Panc1 (cell line): ENCODE data around the gene PARD6G. TPM values are rescaled to one million over a fixed set of nuclear protein-coding genes. Genes with fewer than 3 reads are reported as not detected.
"Not testable (repeated sequence)": the region's sequence is repeated elsewhere in the genome, so short reads cannot be mapped to it uniquely, and the experiment has no call there.

ENCODE experiments used
- ATAC-seq: fragments of 200-7000 bp; cut with Tn5 transposase; 2 replicates; pipeline ENCODE4 v1.9.1; 2020; ENCODE audit warnings: mild to moderate bottlenecking, moderate library complexity
- BruUV-seq: library from RNA; stranded (reverse); fragments of 400-500 nt; replicated peaks from 2 replicates; lab custom pipeline; 2021; lab: Mats Ljungman, UMichigan
- CTCF ChIA-PET: fragments of 300-600 bp; sonication (Branson Sonifier 250); formaldehyde crosslinking; loops from one replicate; lab custom pipeline; 2022; ENCODE audit warnings: antibody characterized with exemption; lab: Charles Lee
- POLR2A ChIA-PET: fragments of 300-600 bp; sonication (Branson Sonifier 250); formaldehyde crosslinking; loops from one replicate; lab custom pipeline; 2022; ENCODE audit warnings: antibody characterized with exemption; lab: Charles Lee
- DNase-seq: peaks from one replicate; pipeline ENCODE4 v3.0.0-alpha.2; 2010; ENCODE audit warnings: low read depth, low spot score
- H3K27ac ChIP-seq: 2 replicates; pipeline ENCODE4 v1.5.1; 2011; ENCODE audit warnings: mild to moderate bottlenecking, low read length, inconsistent platforms
- H3K27me3 ChIP-seq: fragments of 200-500 bp; sonication (Bioruptor generic); 2 replicates; pipeline ENCODE4 v1.6.0; 2014; ENCODE audit warnings: low read length, inconsistent platforms; ENCODE audit not compliant: control insufficient read depth, insufficient read depth
- H3K36me3 ChIP-seq: fragments of 200-500 bp; sonication (Bioruptor generic); 2 replicates; pipeline ENCODE4 v1.5.1; 2014; ENCODE audit warnings: inconsistent platforms, mild to moderate bottlenecking, low read length, moderate library complexity; ENCODE audit not compliant: control insufficient read depth, insufficient read depth
- H3K4me1 ChIP-seq: 2 replicates; pipeline ENCODE4 v1.5.1; 2011; ENCODE audit warnings: inconsistent platforms, mild to moderate bottlenecking, low read length, moderate library complexity; ENCODE audit not compliant: control insufficient read depth, insufficient read depth
- H3K4me3 ChIP-seq, 2 experiments: 2 replicates each; pipeline ENCODE4 v1.5.1; 2011 to 2012; ENCODE audit warnings: low read depth in 2 of 2, low read length in 2 of 2, mild to moderate bottlenecking in 2 of 2, inconsistent platforms in 1 of 2, moderate library complexity in 1 of 2
- H3K9me3 ChIP-seq: fragments of 200-500 bp; sonication (Bioruptor generic); 2 replicates; pipeline ENCODE4 v1.5.1; 2014; ENCODE audit warnings: low read depth, mild to moderate bottlenecking, inconsistent platforms, low read length, moderate library complexity; ENCODE audit not compliant: control insufficient read depth, insufficient read depth
- POLR2AphosphoS5 ChIP-seq: IDR thresholded peaks from 2 replicates; pipeline ENCODE4 v1.6.1; 2012; ENCODE audit warnings: mild to moderate bottlenecking, low read depth, low read length, moderate library complexity
- SIN3A ChIP-seq: IDR thresholded peaks from 2 replicates; pipeline ENCODE4 v1.6.1; 2012; ENCODE audit warnings: low read depth, mild to moderate bottlenecking, low read length, moderate library complexity, borderline replicate concordance; ENCODE audit not compliant: insufficient read depth
- TCF7L2 ChIP-seq: IDR thresholded peaks from 2 replicates; pipeline ENCODE4 v1.6.1; 2011; ENCODE audit warnings: mild to moderate bottlenecking, low read depth, low read length, inconsistent platforms
- in situ Hi-C: cut with HindIII; loops from 2 replicates; pipeline ENCODE4 v1.10.0; 2016; ENCODE audit warnings: low sequenced_read_pairs, low pct_unique_long_range_greater_than_20kb
- intact Hi-C: fragments of 100-400 bp; cut with micrococcal nuclease; formaldehyde crosslinking; loops from one replicate; pipeline ENCODE4 v1.10.0; 2022; ENCODE audit not compliant: unreplicated experiment
- total RNA-seq: library from RNA; stranded (reverse); gene quantifications from one replicate; pipeline ENCODE4 v1.2.1, GENCODE V29; 2021; ENCODE audit not compliant: unreplicated experiment
- TF ChIP-seq, protein P1 (sequence below), 2 experiments: IDR thresholded peaks; 2 replicates each; pipeline ENCODE4 v1.6.1; 2011 to 2012; ENCODE audit warnings: low read depth in 2 of 2, control low read depth in 1 of 2, low read length in 1 of 2, mild to moderate bottlenecking in 1 of 2, moderate library complexity in 1 of 2; ENCODE audit not compliant: insufficient read depth in 1 of 2
- TF ChIP-seq, protein P2 (sequence below): fragments of 450-650 bp; IDR thresholded peaks from 2 replicates; pipeline ENCODE4 v1.5.1; 2017; ENCODE audit warnings: mild to moderate bottlenecking

The PARD6G gene
- total RNA-seq, 1 experiment from 2014 or later, result 5.2 TPM

DNA sequence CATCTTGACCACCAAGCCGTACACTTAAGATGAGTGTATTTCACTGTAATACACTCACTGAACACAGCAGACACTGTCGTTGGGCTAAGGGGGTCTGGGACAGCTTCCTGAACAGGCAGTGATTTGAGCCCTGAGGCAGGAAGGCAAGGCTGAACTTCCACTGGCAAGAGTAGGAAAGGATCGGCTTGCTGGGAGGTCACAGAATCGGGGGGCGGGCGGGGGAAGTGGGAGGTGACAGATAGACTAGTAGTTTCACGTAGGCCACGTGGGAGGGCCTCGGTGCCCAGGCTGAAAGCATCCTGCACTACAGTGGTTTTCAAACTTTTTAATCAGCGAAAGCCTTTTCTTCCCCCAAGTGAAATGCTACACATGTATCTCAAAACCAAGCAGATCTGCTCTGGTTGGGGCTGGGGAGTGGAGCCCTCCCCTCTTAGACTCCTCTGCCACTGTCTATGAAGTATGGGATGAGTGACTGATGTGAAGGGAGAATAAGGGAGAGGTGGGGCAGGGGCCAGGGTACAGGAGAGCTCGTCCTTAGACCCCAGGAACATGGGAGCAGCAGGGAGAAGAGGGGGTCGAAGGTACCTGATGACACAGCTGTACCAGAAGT is 8.6 kb downstream of the PARD6G start:
- ChIA-PET CTCF (interaction anchor here (1.9 kb wide), 1 partner anchor 39 kb away, joined by 10 read pairs; no protein-coding TSS in a partner anchor), POLR2A (interaction anchor here (0.6 kb wide), 2 partner anchors 12 to 204 kb away, joined by 4 read pairs; no protein-coding TSS in a partner anchor)
- Histone ChIP-seq H3K4me3 (no peak overlapping the region), H3K27me3 (no peaks in the 10 kb centered on the region), H3K27ac (no peak overlapping the region), H3K9me3 (no peaks in the 10 kb centered on the region), H3K36me3 (no peaks in the 10 kb centered on the region), H3K4me1 (no peaks in the 10 kb centered on the region)
- no TSS peak for BruUV-seq
- in situ Hi-C loops (no loop called here), intact Hi-C loops (no loop called here)
- ATAC-seq (no peak), DNase-seq (no peak)
- TF ChIP-seq, protein P1, sequence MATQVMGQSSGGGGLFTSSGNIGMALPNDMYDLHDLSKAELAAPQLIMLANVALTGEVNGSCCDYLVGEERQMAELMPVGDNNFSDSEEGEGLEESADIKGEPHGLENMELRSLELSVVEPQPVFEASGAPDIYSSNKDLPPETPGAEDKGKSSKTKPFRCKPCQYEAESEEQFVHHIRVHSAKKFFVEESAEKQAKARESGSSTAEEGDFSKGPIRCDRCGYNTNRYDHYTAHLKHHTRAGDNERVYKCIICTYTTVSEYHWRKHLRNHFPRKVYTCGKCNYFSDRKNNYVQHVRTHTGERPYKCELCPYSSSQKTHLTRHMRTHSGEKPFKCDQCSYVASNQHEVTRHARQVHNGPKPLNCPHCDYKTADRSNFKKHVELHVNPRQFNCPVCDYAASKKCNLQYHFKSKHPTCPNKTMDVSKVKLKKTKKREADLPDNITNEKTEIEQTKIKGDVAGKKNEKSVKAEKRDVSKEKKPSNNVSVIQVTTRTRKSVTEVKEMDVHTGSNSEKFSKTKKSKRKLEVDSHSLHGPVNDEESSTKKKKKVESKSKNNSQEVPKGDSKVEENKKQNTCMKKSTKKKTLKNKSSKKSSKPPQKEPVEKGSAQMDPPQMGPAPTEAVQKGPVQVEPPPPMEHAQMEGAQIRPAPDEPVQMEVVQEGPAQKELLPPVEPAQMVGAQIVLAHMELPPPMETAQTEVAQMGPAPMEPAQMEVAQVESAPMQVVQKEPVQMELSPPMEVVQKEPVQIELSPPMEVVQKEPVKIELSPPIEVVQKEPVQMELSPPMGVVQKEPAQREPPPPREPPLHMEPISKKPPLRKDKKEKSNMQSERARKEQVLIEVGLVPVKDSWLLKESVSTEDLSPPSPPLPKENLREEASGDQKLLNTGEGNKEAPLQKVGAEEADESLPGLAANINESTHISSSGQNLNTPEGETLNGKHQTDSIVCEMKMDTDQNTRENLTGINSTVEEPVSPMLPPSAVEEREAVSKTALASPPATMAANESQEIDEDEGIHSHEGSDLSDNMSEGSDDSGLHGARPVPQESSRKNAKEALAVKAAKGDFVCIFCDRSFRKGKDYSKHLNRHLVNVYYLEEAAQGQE (IDR thresholded peaks at IDR 0.05; ENCODE audit: insufficient read depth in 1 of 2, low read depth in 2 of 2, low read length in 1 of 2), result no peak
- TF ChIP-seq, protein P2, sequence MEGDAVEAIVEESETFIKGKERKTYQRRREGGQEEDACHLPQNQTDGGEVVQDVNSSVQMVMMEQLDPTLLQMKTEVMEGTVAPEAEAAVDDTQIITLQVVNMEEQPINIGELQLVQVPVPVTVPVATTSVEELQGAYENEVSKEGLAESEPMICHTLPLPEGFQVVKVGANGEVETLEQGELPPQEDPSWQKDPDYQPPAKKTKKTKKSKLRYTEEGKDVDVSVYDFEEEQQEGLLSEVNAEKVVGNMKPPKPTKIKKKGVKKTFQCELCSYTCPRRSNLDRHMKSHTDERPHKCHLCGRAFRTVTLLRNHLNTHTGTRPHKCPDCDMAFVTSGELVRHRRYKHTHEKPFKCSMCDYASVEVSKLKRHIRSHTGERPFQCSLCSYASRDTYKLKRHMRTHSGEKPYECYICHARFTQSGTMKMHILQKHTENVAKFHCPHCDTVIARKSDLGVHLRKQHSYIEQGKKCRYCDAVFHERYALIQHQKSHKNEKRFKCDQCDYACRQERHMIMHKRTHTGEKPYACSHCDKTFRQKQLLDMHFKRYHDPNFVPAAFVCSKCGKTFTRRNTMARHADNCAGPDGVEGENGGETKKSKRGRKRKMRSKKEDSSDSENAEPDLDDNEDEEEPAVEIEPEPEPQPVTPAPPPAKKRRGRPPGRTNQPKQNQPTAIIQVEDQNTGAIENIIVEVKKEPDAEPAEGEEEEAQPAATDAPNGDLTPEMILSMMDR, result no peak
- no peak for TF ChIP-seq POLR2AphosphoS5
- no peak for TF ChIP-seq TCF7L2
- TF ChIP-seq SIN3A, result no peak

GRCh38 chr18:80237519-80237918 is 9.8 kb downstream of the PARD6G start:
- H3K9me3 ChIP-seq, CTCF ChIA-PET, H3K4me3 ChIP-seq, H3K27ac ChIP-seq, in situ Hi-C loops, H3K27me3 ChIP-seq, H3K36me3 ChIP-seq, BruUV-seq, H3K4me1 ChIP-seq, ATAC-seq, DNase-seq, POLR2A ChIA-PET, intact Hi-C loops: not testable (repeated sequence)

GRCh38 chr18:80234398-80234797 is 12.9 kb downstream of the PARD6G start:
- POLR2A ChIA-PET, result no interaction called here
- intact Hi-C loops, result no loop called here
- TF ChIP-seq POLR2AphosphoS5 (no peak), TCF7L2 (no peak), SIN3A (no peak)
- TF ChIP-seq, protein P2, result no peak
- TF ChIP-seq, protein P1 (IDR thresholded peaks at IDR 0.05; ENCODE audit: insufficient read depth in 1 of 2, low read depth in 2 of 2, low read length in 1 of 2), result no peak

More at GRCh38 chr18:80234398-80234797, 12.9 kb downstream of the PARD6G start:
- in situ Hi-C loops, result no loop called here
- Histone ChIP-seq H3K27me3 (no peaks in the 10 kb centered on the region), H3K9me3 (no peaks in the 10 kb centered on the region), H3K4me1 (no peaks in the 10 kb centered on the region), H3K4me3 (no peak overlapping the region), H3K36me3 (no peaks in the 10 kb centered on the region), H3K27ac (no peak overlapping the region)
- ATAC-seq (no peak), DNase-seq (no peak)
- CTCF ChIA-PET, result no interaction called here
- BruUV-seq, result no TSS peak
